PC-9 (cell line): Measurements from ENCODE around the gene NHLRC4. TPM values are rescaled to one million over a fixed set of nuclear protein-coding genes. Genes with fewer than 3 reads are reported as not detected.

Experiments used
- BruUV-seq: library from RNA; stranded (reverse); fragments of 400-500 nt; replicated peaks from 2 replicates; lab custom pipeline; 2021; lab: Mats Ljungman, UMichigan
- CTCF ChIA-PET: fragments of 300-600 bp; sonication (Branson Sonifier 250); formaldehyde crosslinking; loops from one replicate; lab custom pipeline; 2022; ENCODE audit warnings: antibody characterized with exemption; lab: Charles Lee
- POLR2A ChIA-PET: fragments of 300-600 bp; sonication (Branson Sonifier 250); formaldehyde crosslinking; loops from one replicate; lab custom pipeline; 2022; ENCODE audit warnings: antibody characterized with exemption; ENCODE audit not compliant: unreplicated experiment; lab: Charles Lee
- DNase-seq, 2 experiments: peaks; one replicate each; pipeline versions ENCODE4 v3.0.0 to v3.0.0-alpha.2; 2015 to 2022; ENCODE audit warnings: mixed read lengths in 1 of 2
- H2AFZ ChIP-seq: fragments of 200-600 bp; sonication (generic); 2 replicates; pipeline ENCODE4 v1.8.1; 2017; ENCODE audit warnings: antibody characterized with exemption
- H3F3A ChIP-seq: fragments of 200-600 bp; sonication (generic); 2 replicates; pipeline ENCODE4 v1.8.1; 2017; ENCODE audit warnings: antibody characterized with exemption, mild to moderate bottlenecking, low read depth; ENCODE audit not compliant: insufficient read depth
- H3K27ac ChIP-seq: fragments of 200-600 bp; sonication (generic); 2 replicates; pipeline ENCODE4 v1.6.1; 2016; ENCODE audit warnings: mixed run types
- H3K27me3 ChIP-seq: fragments of 200-600 bp; sonication (generic); 2 replicates; pipeline ENCODE4 v1.6.1; 2016; ENCODE audit warnings: low read depth, mixed run types; ENCODE audit not compliant: insufficient read depth
- H3K36me3 ChIP-seq: fragments of 200-600 bp; sonication (generic); 2 replicates; pipeline ENCODE4 v1.6.1; 2016; ENCODE audit warnings: low read depth, mixed run types
- H3K4me1 ChIP-seq: fragments of 200-600 bp; sonication (generic); replicated peaks from 2 replicates; pipeline ENCODE4 v1.6.1; 2016; ENCODE audit warnings: mixed run types; ENCODE audit not compliant: insufficient read depth
- H3K4me2 ChIP-seq: fragments of 200-600 bp; sonication (generic); 2 replicates; pipeline ENCODE4 v1.6.1; 2017; ENCODE audit warnings: mixed run types
- H3K4me3 ChIP-seq: fragments of 200-600 bp; sonication (generic); 2 replicates; pipeline ENCODE4 v1.6.1; 2016; ENCODE audit warnings: mixed run types
- H3K79me2 ChIP-seq: fragments of 200-600 bp; sonication (generic); 2 replicates; pipeline ENCODE4 v1.6.1; 2017; ENCODE audit warnings: low read depth, mixed run types
- H3K9me2 ChIP-seq: fragments of 200-600 bp; sonication (generic); 2 replicates; pipeline ENCODE4 v1.8.1; 2017; ENCODE audit warnings: mild to moderate bottlenecking; ENCODE audit not compliant: insufficient read depth
- H3K9me3 ChIP-seq: fragments of 200-600 bp; sonication (generic); 2 replicates; pipeline ENCODE4 v1.8.1; 2016; ENCODE audit warnings: low read depth; ENCODE audit not compliant: insufficient read depth
- H4K20me1 ChIP-seq: fragments of 200-600 bp; sonication (generic); 2 replicates; pipeline ENCODE4 v1.8.1; 2017; ENCODE audit not compliant: insufficient read depth
- CTCF ChIP-seq: fragments of 200-600 bp; sonication (generic); conservative IDR thresholded peaks from 2 replicates; pipeline ENCODE4 v1.6.1; 2017; ENCODE audit warnings: mixed run types, antibody characterized with exemption, mild to moderate bottlenecking, moderate library complexity
- EZH2 ChIP-seq: fragments of 200-600 bp; sonication (generic); IDR thresholded peaks from 2 replicates; pipeline ENCODE4 v1.8.0; 2017; ENCODE audit warnings: antibody characterized with exemption, low read depth
- intact Hi-C: fragments of 100-400 bp; cut with micrococcal nuclease; formaldehyde crosslinking; loops from one replicate; pipeline ENCODE4 v1.10.0; 2022; ENCODE audit not compliant: unreplicated experiment
- total RNA-seq: library from RNA; stranded (reverse); gene quantifications from 2 replicates; pipeline ENCODE4 v1.2.3, GENCODE V29; 2021

NHLRC4 gene
- total RNA-seq, 1 experiment from 2014 or later: not detected

GRCh38 chr16:583470-583814 lies 16.6 kb downstream of the NHLRC4 start:
- no TSS peak for BruUV-seq
- POLR2A ChIA-PET: no interaction called here

GRCh38 chr16:583815-584591 lies 17.2 kb downstream of the NHLRC4 start:
- POLR2A ChIA-PET: no interaction called here
- CTCF ChIA-PET: no interaction called here
- TF ChIP-seq CTCF (no peak), EZH2 (no peak)
- Histone ChIP-seq H3K27me3 (no peaks in the 10 kb centered on the region), H4K20me1 (no peaks in the 10 kb centered on the region; the same call in none of the 2 replicates), H3K36me3 (no peaks in the 10 kb centered on the region), H3K4me1 (peaks cover 6% of the 10 kb centered on the region), H3K4me2 (no peak overlapping the region), H2AFZ (no peak overlapping the region), H3K9me2 (no peaks in the 10 kb centered on the region), H3K79me2 (peaks cover 19% of the 10 kb centered on the region), H3K9me3 (no peaks in the 10 kb centered on the region), H3K4me3 (no peak overlapping the region), H3F3A (peaks cover 7% of the 10 kb centered on the region; the same call in 1 of the 2 replicates), H3K27ac (no peak overlapping the region)
- intact Hi-C loops: no loop called here
- no peak for DNase-seq
- BruUV-seq: no TSS peak

More at GRCh38 chr16:583470-583814, 16.6 kb downstream of the NHLRC4 start:
- H3K4me3 ChIP-seq: no peak overlapping the region
- peaks cover 16% of the 10 kb centered on the region for H3K79me2 ChIP-seq
- no peaks in the 10 kb centered on the region for H3K9me3 ChIP-seq
- H2AFZ ChIP-seq: no peak overlapping the region
- H3K4me2 ChIP-seq: no peak overlapping the region
- H3K27me3 ChIP-seq: no peaks in the 10 kb centered on the region
- no peaks in the 10 kb centered on the region; the same call in none of the 2 replicates for H4K20me1 ChIP-seq
- DNase-seq: no peak
- CTCF ChIA-PET: no interaction called here
- H3K9me2 ChIP-seq: no peaks in the 10 kb centered on the region
- intact Hi-C loops: no loop called here
- no peak overlapping the region for H3K27ac ChIP-seq
- H3K36me3 ChIP-seq: no peaks in the 10 kb centered on the region
- TF ChIP-seq EZH2: no peak
- TF ChIP-seq CTCF: no peak
- peaks cover 6% of the 10 kb centered on the region for H3K4me1 ChIP-seq
- peaks cover 7% of the 10 kb centered on the region; the same call in 1 of the 2 replicates for H3F3A ChIP-seq

- no peak overlapping the region for H3K4me2 ChIP-seq
- no peak overlapping the region for H3K4me3 ChIP-seq
- 0 out of 2 replicates have a peak, but pooled peaks have one; percentile 24 for TF ChIP-seq CTCF
- no peak for TF ChIP-seq EZH2
- peaks cover 6% of the 10 kb centered on the region for H3K4me1 ChIP-seq
- ChIA-PET POLR2A (interaction anchor here (0.6 to 0.9 kb wide), 2 partner anchors 37 to 161 kb away, joined by 3 to 7 read pairs; no protein-coding TSS in a partner anchor), CTCF (no interaction called here)
- no peak overlapping the region for H2AFZ ChIP-seq
- intact Hi-C loops: no loop called here
- H3K79me2 ChIP-seq: peaks cover 22% of the 10 kb centered on the region
- H3F3A ChIP-seq: peaks cover 7% of the 10 kb centered on the region; the same call in 1 of the 2 replicates
- H3K36me3 ChIP-seq: no peaks in the 10 kb centered on the region
- no peaks in the 10 kb centered on the region for H3K9me2 ChIP-seq
- no peak overlapping the region for H3K27ac ChIP-seq
- no peaks in the 10 kb centered on the region; the same call in none of the 2 replicates for H4K20me1 ChIP-seq
- DNase-seq: peak in 1 of 2 experiments; percentile 47
- BruUV-seq: no TSS peak
- H3K9me3 ChIP-seq: no peaks in the 10 kb centered on the region
- H3K27me3 ChIP-seq: no peaks in the 10 kb centered on the region
Observed at GRCh38 chr16:585351-585750, 18.5 kb downstream of the NHLRC4 start.
